Lower leg skin (tissue), 3 donors: ENCODE measurements around the gene CLTCL1.

ENCODE experiments used
- CTCF ChIP-seq, 3 donors: fragments of 450-650 bp; IDR thresholded peaks; one replicate each; pipeline ENCODE4 v1.5.1; 2016; ENCODE audit warnings: antibody characterized with exemption in 3 of 3, mild to moderate bottlenecking in 3 of 3, moderate library complexity in 2 of 3
- POLR2A ChIP-seq, 2 donors: fragments of 450-650 bp; IDR thresholded peaks; one replicate each; pipeline ENCODE4 v1.6.1; 2016 to 2017; ENCODE audit warnings: antibody characterized with exemption in 2 of 2, mild to moderate bottlenecking in 1 of 2, moderate library complexity in 1 of 2

DNA sequence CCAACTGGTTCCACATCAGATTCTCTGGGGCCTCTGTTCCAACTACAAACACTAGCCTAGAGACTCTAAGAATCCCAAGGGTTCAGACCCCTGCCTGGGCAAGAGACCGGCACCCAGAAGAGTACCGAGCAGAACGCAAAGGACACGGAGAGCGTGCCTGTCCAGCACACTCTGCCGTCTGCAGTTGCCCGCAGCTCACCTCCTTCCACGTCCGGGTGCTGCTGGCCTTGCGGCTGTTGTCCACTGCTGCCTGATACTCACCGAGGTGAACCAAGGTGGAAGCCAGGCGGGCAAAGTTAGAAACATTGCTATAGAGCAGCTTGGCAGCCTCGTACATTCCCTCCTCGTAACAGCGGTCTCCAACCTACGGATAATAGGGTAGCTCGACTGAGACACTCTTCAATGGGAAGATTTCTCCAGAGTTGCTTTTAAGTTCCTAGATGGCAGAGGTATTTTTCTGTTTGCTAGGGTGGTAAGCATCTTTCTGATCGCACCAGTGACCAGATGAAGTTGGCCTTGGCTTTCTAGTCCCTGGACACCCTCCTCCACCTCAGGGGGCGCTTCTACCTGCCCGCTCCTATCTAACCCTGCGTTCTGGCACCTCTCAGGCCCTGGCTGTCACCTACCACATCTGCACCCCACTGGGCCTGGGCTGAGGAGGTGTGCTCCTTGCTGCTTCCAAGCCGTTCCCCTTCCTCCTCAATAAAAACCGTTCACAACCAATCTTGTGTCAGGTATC is 90.2 kb downstream of the CLTCL1 start:
- TF ChIP-seq POLR2A (IDR thresholded peaks at IDR 0.05) (no peak), CTCF (IDR thresholded peaks at IDR 0.05) (no peak)
